ENCODE data around the gene VAV2. TPM values are rescaled to one million over a fixed set of nuclear protein-coding genes. Genes with fewer than 3 reads are reported as not detected.
A peak's percentile ranks its signal among the peaks of the same experiment; 100 is the strongest.

The VAV2 gene
- total RNA-seq, 1 experiment from 2014 or later, result 24.7 TPM

GRCh38 chr9:133874060-133874657 is 118.0 kb downstream of the VAV2 start:
- intact Hi-C loops (cut with micrococcal nuclease; ENCODE audit: unreplicated experiment), result no loop called here
- CTCF ChIA-PET, result interaction anchor here (0.6 kb wide), 1 partner anchor 699 kb away, joined by 3 read pairs; no protein-coding TSS in a partner anchor
- H3K27ac ChIP-seq (ENCODE audit: low read length), result no peak overlapping the region

GRCh38 chr9:133873461-133873891 is 118.6 kb downstream of the VAV2 start:
- POLR2A ChIA-PET, result no interaction called here
- no peaks in the 10 kb centered on the region for H3K36me3 ChIP-seq (ENCODE audit: control insufficient read depth, insufficient read depth, low read length)
- no TSS peak for BruUV-seq (replicated peaks)
- TF ChIP-seq REST (IDR thresholded peaks at IDR 0.05; ENCODE audit: insufficient read depth in 1 of 2, low read depth in 2 of 2, low read length in 1 of 2) (no peak), POLR2AphosphoS5 (IDR thresholded peaks at IDR 0.05; ENCODE audit: low read depth, low read length) (no peak), SIN3A (IDR thresholded peaks at IDR 0.05; ENCODE audit: borderline replicate concordance, insufficient read depth, low read depth, low read length) (no peak), CTCF (IDR thresholded peaks at IDR 0.05) (no peak), TCF7L2 (IDR thresholded peaks at IDR 0.05; ENCODE audit: low read depth, low read length) (no peak)
- CTCF ChIA-PET, result no interaction called here
- H3K4me3 ChIP-seq (ENCODE audit: low read depth in 2 of 2, low read length in 2 of 2), result no peak overlapping the region
- H3K9me3 ChIP-seq (ENCODE audit: control insufficient read depth, insufficient read depth, low read depth, low read length), result no peaks in the 10 kb centered on the region
- DNase-seq (ENCODE audit: low read depth, low spot score), result no peak
- H3K27ac ChIP-seq (ENCODE audit: low read length), result no peak overlapping the region
- peak; percentile 17; the same call in 1 of the 2 replicates for ATAC-seq
- intact Hi-C loops (cut with micrococcal nuclease; ENCODE audit: unreplicated experiment), result no loop called here
- peaks cover 20% of the 10 kb centered on the region for H3K4me1 ChIP-seq (ENCODE audit: control insufficient read depth, insufficient read depth, low read length)
- H3K27me3 ChIP-seq (ENCODE audit: control insufficient read depth, insufficient read depth, low read length), result no peaks in the 10 kb centered on the region
- in situ Hi-C loops (cut with HindIII; ENCODE audit: low pct_unique_long_range_greater_than_20kb, low sequenced_read_pairs), result no loop called here

More at GRCh38 chr9:133874060-133874657, 118.0 kb downstream of the VAV2 start:
- ATAC-seq (peak; percentile 83), DNase-seq (ENCODE audit: low read depth, low spot score) (no peak)
- in situ Hi-C loops (cut with HindIII; ENCODE audit: low pct_unique_long_range_greater_than_20kb, low sequenced_read_pairs), result no loop called here
- no peaks in the 10 kb centered on the region for H3K27me3 ChIP-seq (ENCODE audit: control insufficient read depth, insufficient read depth, low read length)
- no peaks in the 10 kb centered on the region for H3K36me3 ChIP-seq (ENCODE audit: control insufficient read depth, insufficient read depth, low read length)
- POLR2A ChIA-PET, result no interaction called here
- no peak overlapping the region for H3K4me3 ChIP-seq (ENCODE audit: low read depth in 2 of 2, low read length in 2 of 2)
- TF ChIP-seq REST (IDR thresholded peaks at IDR 0.05; ENCODE audit: insufficient read depth in 1 of 2, low read depth in 2 of 2, low read length in 1 of 2) (no peak), CTCF (IDR thresholded peaks at IDR 0.05) (no peak), POLR2AphosphoS5 (IDR thresholded peaks at IDR 0.05; ENCODE audit: low read depth, low read length) (no peak), SIN3A (IDR thresholded peaks at IDR 0.05; ENCODE audit: borderline replicate concordance, insufficient read depth, low read depth, low read length) (no peak), TCF7L2 (IDR thresholded peaks at IDR 0.05; ENCODE audit: low read depth, low read length) (no peak)
- peaks cover 20% of the 10 kb centered on the region for H3K4me1 ChIP-seq (ENCODE audit: control insufficient read depth, insufficient read depth, low read length)
- H3K9me3 ChIP-seq (ENCODE audit: control insufficient read depth, insufficient read depth, low read depth, low read length), result no peaks in the 10 kb centered on the region
- BruUV-seq (replicated peaks), result no TSS peak
